Measurements from ENCODE around the gene IGSF8. TPM values are rescaled to one million over a fixed set of nuclear protein-coding genes. Genes with fewer than 3 reads are reported as not detected.

The IGSF8 gene
- total RNA-seq, 1 experiment from 2014 or later, result 56.2 TPM

DNA sequence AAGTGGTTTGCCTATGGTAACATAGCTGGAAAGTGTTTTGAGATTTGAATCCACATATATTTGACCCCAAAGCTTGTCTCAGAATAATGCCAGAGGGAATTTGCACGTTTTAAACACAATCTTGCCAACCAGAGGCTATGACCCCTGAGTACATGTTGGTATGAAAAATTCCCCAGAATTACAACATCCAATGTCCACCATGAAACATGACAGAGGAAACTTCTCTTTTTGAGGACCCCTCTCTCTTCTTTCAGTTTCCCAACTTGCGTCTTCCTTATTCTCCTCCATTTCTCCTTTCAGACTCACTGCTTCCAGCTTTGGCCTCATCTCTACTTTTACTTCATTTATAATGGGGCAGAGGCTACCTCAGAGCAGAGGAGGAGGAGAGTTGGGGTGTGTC lies 22.6 kb downstream of the IGSF8 start:
- Histone ChIP-seq H3K23me2 (ENCODE audit: insufficient read length, low read depth, low read length, poor library complexity, severe bottlenecking) (peaks cover 1% of the 10 kb centered on the region), H4K5ac (ENCODE audit: insufficient read length, low read depth, low read length) (no peak overlapping the region), H2AFZ (ENCODE audit: low read length) (no peak overlapping the region), H3K4me1 (ENCODE audit: insufficient read depth, low read length) (0 out of 2 replicates have a peak, but pooled peaks cover 2% of the 10 kb centered on the region), H3K4me2 (ENCODE audit: insufficient read depth, insufficient read length, low read length) (no peak overlapping the region), H3T11ph (ENCODE audit: low read length) (no peak overlapping the region), H3K4ac (ENCODE audit: low read depth, low read length) (no peak overlapping the region), H2BK12ac (ENCODE audit: insufficient read length, low read depth, low read length) (no peak overlapping the region), H3K18ac (ENCODE audit: insufficient read length, low read depth, low read length) (no peak overlapping the region), H2AK5ac (ENCODE audit: insufficient read length, low read length) (no peak overlapping the region), H2BK5ac (ENCODE audit: insufficient read length, low read length) (no peak overlapping the region), H3K56ac (ENCODE audit: insufficient read length, low read depth, low read length) (no peak overlapping the region), H2BK15ac (ENCODE audit: low read depth, low read length) (no peak overlapping the region), H4K8ac (replicated peaks; ENCODE audit: insufficient read length, low read depth, low read length) (no peak overlapping the region), H3K79me2 (ENCODE audit: insufficient read depth, low read length) (no peaks in the 10 kb centered on the region), H2BK20ac (ENCODE audit: low read depth, low read length, poor library complexity, severe bottlenecking) (no peak overlapping the region), H3K23ac (ENCODE audit: insufficient read length, low read depth, low read length) (no peak overlapping the region), H4K20me1 (ENCODE audit: control insufficient read depth, insufficient read depth, insufficient read length) (no peaks in the 10 kb centered on the region), H3K27ac (ENCODE audit: insufficient read length, low read depth, low read length) (no peak overlapping the region), H3K27me3 (ENCODE audit: insufficient read depth, low read length) (peaks cover 7% of the 10 kb centered on the region; the same call in 1 of the 2 replicates), H4K91ac (ENCODE audit: insufficient read length, low read depth, low read length) (no peak overlapping the region), H3K9ac (ENCODE audit: extremely low read depth, insufficient read length, low read length) (no peak overlapping the region), H3K9me3 (ENCODE audit: control insufficient read depth, low read depth, low read length) (no peaks in the 10 kb centered on the region), H3K79me1 (ENCODE audit: insufficient read depth, low read depth, low read length, poor library complexity, severe bottlenecking) (no peaks in the 10 kb centered on the region), H2BK120ac (ENCODE audit: low read depth, low read length, poor library complexity, severe bottlenecking) (no peak overlapping the region), H3K14ac (ENCODE audit: insufficient read depth, low read length) (no peak overlapping the region)
- H3K36me3 Mint-ChIP-seq (ENCODE audit: insufficient read depth in 1 of 3, low read depth in 3 of 3), result no peaks in the 10 kb centered on the region
- H3K9me3 Mint-ChIP-seq, result no peaks in the 10 kb centered on the region
- no peak overlapping the region for H3K4me3 Mint-ChIP-seq
- DNase-seq, result no peak
- H3K27ac Mint-ChIP-seq, result no peak overlapping the region; a peak in 1 of 7 replicates
- no CpG with 5 or more reads among the region's 2 CpGs for WGBS (ENCODE audit: extremely low coverage, insufficient read length, low lambda C conversion rate)
- H3K4me1 Mint-ChIP-seq, result peaks cover under 1 to 4% of the 10 kb centered on the region in 2 experiments; a peak in 3 of 4 replicates
- TF ChIP-seq CTCF (conservative IDR thresholded peaks at IDR 0.05), result no peak
- H3K27me3 Mint-ChIP-seq (ENCODE audit: low read depth), result peaks cover 84% of the 10 kb centered on the region

Measured in H9 (cell line).